ENCODE results near the gene PRKAG3.
"Not testable (repeated sequence)": the region's sequence is repeated elsewhere in the genome, so short reads cannot be mapped to it uniquely, and the experiment has no call there.

The PRKAG3 gene

GRCh38 chr2:218785103-218785502 lies 46.5 kb downstream of the PRKAG3 start:
- no peak for DNase-seq (ENCODE audit: extremely low read depth in 1 of 2, low read depth in 1 of 2)

DNA sequence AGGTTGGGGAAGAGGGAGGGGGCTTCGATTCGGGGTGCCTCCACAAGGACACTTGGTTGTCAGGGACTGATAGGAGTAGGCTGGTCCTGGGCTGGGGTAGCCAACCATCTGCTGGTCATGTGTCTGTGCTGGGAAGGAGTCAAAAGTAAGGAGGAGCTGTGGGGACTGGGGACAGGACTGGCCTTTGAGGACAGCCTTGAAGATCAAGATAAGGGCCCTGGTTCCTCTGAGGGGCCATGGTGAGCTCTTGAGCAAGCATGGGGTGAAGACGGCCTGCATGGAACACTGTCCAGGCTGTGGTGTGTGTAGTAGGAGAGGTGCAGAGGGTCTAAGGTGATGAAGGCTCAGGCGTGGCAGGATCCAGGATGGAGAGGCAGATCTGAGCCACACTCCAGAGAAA lies 47.9 kb downstream of the PRKAG3 start:
- DNase-seq (ENCODE audit: extremely low read depth in 1 of 2, low read depth in 1 of 2) = no peak

GRCh38 chr2:218782528-218782844 lies 49.1 kb downstream of the PRKAG3 start:
- DNase-seq (ENCODE audit: extremely low read depth in 1 of 2, low read depth in 1 of 2) = no peak

- DNase-seq (ENCODE audit: extremely low read depth in 1 of 2, low read depth in 1 of 2) = no peak
Measured at GRCh38 chr2:218781691-218782527, 49.7 kb downstream of the PRKAG3 start, which contains the start of gene CYP27A1. TSS of gene CYP27A1 (plus strand) at chr2:218782147. CDS start at chr2:218782183, 36 bp downstream.

DNA sequence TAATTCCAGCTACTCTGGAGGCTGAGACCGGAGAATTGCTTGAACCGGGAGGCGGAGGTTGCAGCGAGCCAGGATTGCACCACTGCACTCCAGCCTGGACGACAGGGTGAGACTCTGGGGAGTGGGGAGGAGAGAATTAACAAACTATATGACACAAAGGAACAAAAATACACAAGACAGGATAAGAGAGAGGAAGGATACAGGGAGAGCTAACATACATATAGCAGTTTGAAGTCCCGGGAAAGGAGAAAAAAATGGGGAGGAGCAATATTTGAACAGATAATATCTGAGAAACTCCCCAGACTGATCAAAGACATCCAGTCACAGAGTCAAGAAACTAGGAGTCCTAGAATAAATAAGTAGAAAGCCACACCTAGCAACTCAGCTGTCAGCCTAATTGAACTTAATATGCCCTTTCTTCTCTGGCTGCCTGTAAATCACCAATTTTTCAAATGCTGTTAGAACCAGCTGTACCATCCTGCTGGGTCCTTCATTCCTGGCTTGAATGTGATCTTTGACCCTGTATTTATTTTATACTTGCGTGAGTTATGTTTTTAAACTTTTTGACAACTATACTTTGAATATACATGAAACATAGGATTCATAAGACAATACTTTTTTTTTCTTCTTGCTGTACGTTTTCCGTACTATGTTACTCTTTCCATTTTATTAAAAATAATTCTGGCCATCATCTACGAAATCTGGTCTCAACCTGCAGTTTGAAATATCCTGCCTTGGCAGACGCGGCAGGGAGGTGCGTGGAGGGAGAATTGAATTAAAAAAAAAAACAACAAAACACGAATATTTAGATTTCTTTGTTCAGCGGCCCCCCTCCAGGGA lies 50.5 kb downstream of the PRKAG3 start:
- DNase-seq (ENCODE audit: extremely low read depth in 1 of 2, low read depth in 1 of 2) = no peak

DNA sequence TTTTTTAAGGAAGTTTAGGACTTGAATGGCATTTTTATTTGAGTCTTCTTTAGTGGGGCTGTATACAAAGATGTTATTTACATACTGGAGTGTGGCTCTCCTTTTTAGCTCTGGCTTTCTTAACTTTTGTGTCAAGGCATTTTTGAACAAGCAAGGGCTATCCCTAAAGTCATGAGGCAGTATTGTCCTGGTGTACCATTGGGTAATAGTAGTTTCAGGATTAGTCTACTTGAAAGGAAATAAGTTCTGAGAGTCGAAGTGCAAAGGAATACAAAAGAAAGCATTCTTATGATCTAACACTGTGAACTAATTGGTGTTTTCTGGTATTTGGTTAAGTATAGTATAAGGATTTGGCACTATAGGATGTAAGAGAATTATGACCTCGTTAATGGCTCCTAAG lies 51.6 kb downstream of the PRKAG3 start:
- no peak for DNase-seq (ENCODE audit: extremely low read depth in 1 of 2, low read depth in 1 of 2)

- DNase-seq (ENCODE audit: extremely low read depth in 1 of 2, low read depth in 1 of 2) = no peak
Measured at GRCh38 chr2:218777276-218777990, 54.2 kb downstream of the PRKAG3 start.

DNA sequence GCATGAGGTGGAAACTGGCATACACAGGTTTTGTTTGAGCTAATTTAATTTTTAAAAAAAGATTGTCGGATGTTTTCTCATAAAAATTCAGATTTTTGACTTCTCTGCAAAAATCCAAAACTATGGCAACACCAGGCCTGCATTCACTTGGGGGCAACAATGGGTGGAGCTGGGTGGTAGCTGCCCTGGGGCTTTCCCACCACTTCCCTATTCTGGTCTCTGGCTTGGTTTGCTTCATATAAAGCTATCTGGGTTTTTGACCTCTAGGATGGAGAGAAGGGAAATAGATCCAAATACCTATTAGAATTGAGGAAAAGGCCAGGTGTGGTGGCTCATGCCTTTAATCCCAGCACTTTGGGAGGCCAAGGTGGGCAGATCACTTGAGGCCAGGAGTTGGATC lies 55.1 kb downstream of the PRKAG3 start:
- DNase-seq (ENCODE audit: extremely low read depth in 1 of 2, low read depth in 1 of 2) = no peak

GRCh38 chr2:218773881-218774280 lies 57.7 kb downstream of the PRKAG3 start:
- no peak for DNase-seq (ENCODE audit: extremely low read depth in 1 of 2, low read depth in 1 of 2)

DNA sequence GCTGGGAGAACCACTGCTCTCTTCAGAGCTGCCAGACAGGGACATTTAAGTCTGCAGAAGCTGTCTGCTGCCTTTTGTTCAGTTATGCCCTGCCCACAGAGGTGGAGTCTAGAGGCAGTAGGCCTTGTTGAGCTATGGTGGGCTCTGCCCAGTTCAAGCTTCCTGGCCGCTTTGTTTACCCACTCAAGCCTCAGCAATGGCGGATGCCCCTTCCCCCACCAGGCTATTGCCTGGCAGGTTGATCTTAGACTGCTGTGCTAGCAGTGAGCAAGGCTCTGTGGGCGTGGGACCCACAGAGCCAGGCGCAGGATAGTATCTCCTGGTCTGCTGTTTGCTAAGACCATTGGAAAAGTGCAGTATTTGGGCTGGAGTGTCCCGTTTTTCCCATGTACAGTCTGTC lies 58.8 kb downstream of the PRKAG3 start:
- not testable (repeated sequence) for DNase-seq (ENCODE audit: extremely low read depth in 1 of 2, low read depth in 1 of 2)
